C4-2B (cell line): ENCODE measurements around the gene SPATS2L.

ENCODE experiments used
- H3K27ac ChIP-seq: fragments of 450-650 bp; 2 replicates; pipeline ENCODE4 v1.5.1; 2017
- CTCF ChIP-seq: fragments of 450-650 bp; conservative IDR thresholded peaks from 2 replicates; pipeline ENCODE4 v1.5.1; 2017; ENCODE audit warnings: mild to moderate bottlenecking
- ZFX ChIP-seq: fragments of 450-650 bp; IDR thresholded peaks from 2 replicates; pipeline ENCODE4 v1.6.1; 2017

SPATS2L gene

GRCh38 chr2:200306196-200306930, at the start of gene SPATS2L:
SPATS2L (plus strand) TSS chr2:200306693; CDS start chr2:200389245, 82,552 bp downstream.
- TF ChIP-seq ZFX (peak; percentile 87), CTCF (no peak; the same call in 1 of the 2 replicates)
- peak within 1 kb of the TSS; percentile 81 for H3K27ac ChIP-seq

- TF ChIP-seq CTCF (no peak), ZFX (no peak)
- H3K27ac ChIP-seq, result peak overlapping the region; percentile 1; the same call in 1 of the 2 replicates
Observed at GRCh38 chr2:200257570-200257969, 48.9 kb upstream of the SPATS2L start.

- TF ChIP-seq ZFX, result no peak
- TF ChIP-seq CTCF, result no peak
- H3K27ac ChIP-seq, result peak overlapping the region; percentile 1; the same call in 1 of the 2 replicates
Observed at GRCh38 chr2:200258081-200258480, 48.4 kb upstream of the SPATS2L start.

GRCh38 chr2:200258881-200259576, 47.5 kb upstream of the SPATS2L start:
- TF ChIP-seq CTCF, result no peak
- TF ChIP-seq ZFX, result no peak

GRCh38 chr2:200259577-200259957, 46.9 kb upstream of the SPATS2L start:
- TF ChIP-seq ZFX (no peak), CTCF (no peak)
- peak overlapping the region; percentile 85 for H3K27ac ChIP-seq

More at GRCh38 chr2:200258881-200259576, 47.5 kb upstream of the SPATS2L start:
- peak overlapping the region; percentile 85 for H3K27ac ChIP-seq

GRCh38 chr2:200262047-200262446, 44.4 kb upstream of the SPATS2L start:
- TF ChIP-seq ZFX, result no peak
- TF ChIP-seq CTCF, result no peak
- H3K27ac ChIP-seq, result no peak overlapping the region

- H3K27ac ChIP-seq, result no peak overlapping the region
- TF ChIP-seq CTCF, result no peak
- TF ChIP-seq ZFX, result no peak
Observed at GRCh38 chr2:200263279-200263678, 43.2 kb upstream of the SPATS2L start.
